NT2/D1 (cell line): ENCODE results near the gene INHBE.

Experiments used
- SUZ12 ChIP-seq: IDR thresholded peaks from 2 replicates; pipeline ENCODE4 v1.6.1; 2011; ENCODE audit not compliant: insufficient read length, insufficient read depth; ENCODE audit errors: extremely low read depth
- YY1 ChIP-seq: IDR thresholded peaks from 2 replicates; pipeline ENCODE4 v1.6.1; 2011; ENCODE audit not compliant: insufficient read length, insufficient read depth
- ZNF274 ChIP-seq: IDR thresholded peaks from 2 replicates; pipeline ENCODE4 v1.6.1; 2011; ENCODE audit warnings: mild to moderate bottlenecking, low read depth, low read length

DNA sequence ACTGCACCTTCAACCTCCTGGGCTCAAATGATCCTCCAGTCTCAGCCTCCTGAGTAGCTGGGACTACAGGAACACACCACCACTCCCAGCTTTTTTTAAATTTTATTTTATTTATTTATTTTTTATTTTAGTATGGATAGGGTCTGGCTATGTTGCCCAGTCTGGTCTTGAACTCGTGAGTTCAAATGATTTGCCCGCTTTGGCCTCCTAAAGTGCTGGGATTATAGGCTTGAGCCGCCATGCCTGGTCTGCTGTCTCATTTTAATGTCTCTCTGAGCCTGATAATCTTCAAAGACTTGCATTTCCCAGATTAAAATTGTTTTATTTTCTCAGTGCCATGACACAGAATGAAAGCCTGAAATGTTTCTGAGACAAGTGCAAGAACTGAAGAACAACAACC, 21.7 kb upstream of the INHBE start:
- TF ChIP-seq ZNF274 (no peak), SUZ12 (no peak), YY1 (no peak)
